Measurements from ENCODE around the gene TGDS.

Gene TGDS

GRCh38 chr13:94568443-94568842, 27.5 kb downstream of the TGDS start:
- DNase-seq (ENCODE audit: low read depth): no peak
- in situ Hi-C loops (cut with HindIII; ENCODE audit: low sequenced_read_pairs): no loop called here
- no peak overlapping the region for H3K4me3 ChIP-seq (ENCODE audit: low read depth, low read length)
- TF ChIP-seq CTCF (IDR thresholded peaks at IDR 0.05; ENCODE audit: low read depth, low read length, missing control alignments): no peak

GRCh38 chr13:94567581-94567980, 28.4 kb downstream of the TGDS start:
- H3K4me3 ChIP-seq (ENCODE audit: low read depth, low read length): no peak overlapping the region
- in situ Hi-C loops (cut with HindIII; ENCODE audit: low sequenced_read_pairs): no loop called here
- DNase-seq (ENCODE audit: low read depth): no peak

DNA sequence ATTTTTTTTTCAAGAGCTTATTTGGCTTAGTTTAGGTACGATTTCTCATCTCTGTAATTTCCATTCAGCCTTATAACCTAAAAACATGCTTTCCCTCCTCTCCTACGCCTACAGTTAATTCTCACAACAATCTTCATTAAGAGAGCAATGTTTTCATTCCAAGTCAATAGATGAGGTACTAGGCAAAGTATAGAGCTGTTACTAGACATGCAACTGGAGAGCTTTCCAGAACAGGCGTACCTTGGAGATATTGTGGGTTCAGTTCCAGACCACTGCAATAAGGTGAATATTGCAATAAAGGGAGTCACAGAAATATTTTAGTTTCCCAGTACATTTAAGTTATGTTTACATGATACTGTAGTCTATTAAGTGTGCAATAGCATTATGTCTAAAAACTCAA, 34.8 kb downstream of the TGDS start:
- DNase-seq (ENCODE audit: low read depth): no peak
- H3K4me3 ChIP-seq (ENCODE audit: low read depth, low read length): no peak overlapping the region
- TF ChIP-seq CTCF (IDR thresholded peaks at IDR 0.05; ENCODE audit: low read depth, low read length, missing control alignments): no peak
- in situ Hi-C loops (cut with HindIII; ENCODE audit: low sequenced_read_pairs): no loop called here

More at GRCh38 chr13:94567581-94567980, 28.4 kb downstream of the TGDS start:
- TF ChIP-seq CTCF (IDR thresholded peaks at IDR 0.05; ENCODE audit: low read depth, low read length, missing control alignments): no peak

- H3K4me3 ChIP-seq (ENCODE audit: low read depth, low read length): no peak overlapping the region
- in situ Hi-C loops (cut with HindIII; ENCODE audit: low sequenced_read_pairs): no loop called here
- DNase-seq (ENCODE audit: low read depth): no peak
- TF ChIP-seq CTCF (IDR thresholded peaks at IDR 0.05; ENCODE audit: low read depth, low read length, missing control alignments): no peak
These were observed 35.8 kb downstream of the TGDS start for GRCh38 chr13:94560116-94560515.

DNA sequence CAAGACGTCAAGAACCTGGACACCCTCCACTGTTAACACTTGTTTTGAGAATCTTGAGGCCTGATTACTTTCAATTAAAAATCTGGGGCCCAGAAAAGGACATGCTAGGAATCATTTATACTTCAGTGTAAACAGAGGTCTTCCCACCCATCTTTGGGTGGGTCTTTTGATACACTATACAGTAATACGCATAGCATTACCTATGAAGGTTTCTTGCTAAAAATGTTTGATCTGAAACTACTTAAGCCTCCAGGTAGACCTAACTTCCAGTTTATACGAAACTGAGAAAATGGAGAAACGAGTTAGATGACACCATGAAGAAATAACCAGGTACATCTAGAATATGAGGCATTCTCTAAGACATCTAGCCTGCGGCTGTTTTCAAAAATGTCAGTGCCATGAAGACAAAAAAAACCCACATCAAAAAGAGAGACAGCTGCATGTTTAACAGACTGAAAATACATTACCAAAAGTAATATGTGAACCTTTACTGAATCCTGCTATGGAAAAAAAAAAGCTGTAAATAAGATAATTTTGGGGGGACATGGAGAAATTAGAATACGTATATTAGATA, 36.6 kb downstream of the TGDS start:
- in situ Hi-C loops (cut with HindIII; ENCODE audit: low sequenced_read_pairs): no loop called here

DNA sequence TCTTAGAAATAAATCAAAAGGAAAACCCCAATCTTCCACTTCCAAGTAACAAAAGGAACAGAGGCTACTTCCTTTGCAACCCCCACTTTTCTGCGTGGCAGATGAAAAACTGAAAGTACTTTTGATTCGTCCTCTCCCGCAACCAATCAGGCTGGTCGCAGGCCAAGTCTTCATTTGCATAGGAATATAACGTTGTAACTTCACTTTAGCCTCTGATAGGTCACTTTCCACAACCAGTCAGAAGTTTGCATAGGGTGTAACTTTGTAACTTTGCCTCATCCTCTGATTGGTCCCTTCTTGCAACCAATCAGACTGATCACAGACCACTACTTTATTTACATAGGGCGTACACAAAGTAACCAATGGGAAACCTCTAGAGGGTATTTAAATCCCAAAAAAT, 37.2 kb downstream of the TGDS start:
- in situ Hi-C loops (cut with HindIII; ENCODE audit: low sequenced_read_pairs): no loop called here
- no peak for DNase-seq (ENCODE audit: low read depth)
- no peak overlapping the region for H3K4me3 ChIP-seq (ENCODE audit: low read depth, low read length)
- TF ChIP-seq CTCF (IDR thresholded peaks at IDR 0.05; ENCODE audit: low read depth, low read length, missing control alignments): no peak

More for the DNA sequence above, 36.6 kb downstream of the TGDS start:
- H3K4me3 ChIP-seq (ENCODE audit: low read depth, low read length): no peak overlapping the region
- no peak for TF ChIP-seq CTCF (IDR thresholded peaks at IDR 0.05; ENCODE audit: low read depth, low read length, missing control alignments)
- DNase-seq (ENCODE audit: low read depth): no peak

All from astrocyte of the cerebellum (primary cell).